Measurements from ENCODE around the gene ISG20L2.

The ISG20L2 gene

GRCh38 chr1:156752843-156753482 lies 24.4 kb upstream of the ISG20L2 start:
- peak; percentile 80 for DNase-seq

- peak; percentile 99 for DNase-seq
Measured at GRCh38 chr1:156751757-156752481, 23.4 kb upstream of the ISG20L2 start.

GRCh38 chr1:156751451-156751756 lies 22.8 kb upstream of the ISG20L2 start, which contains the start of gene HDGF:
TSS of gene HDGF (minus strand) at chr1:156751675. CDS start at chr1:156751429, 246 bp downstream.
- no peak for DNase-seq

- peak; percentile 62 for DNase-seq
Measured at GRCh38 chr1:156750711-156751450, 22.3 kb upstream of the ISG20L2 start.

GRCh38 chr1:156750191-156750672 lies 21.7 kb upstream of the ISG20L2 start:
- DNase-seq, result peak; percentile 74

GRCh38 chr1:156749419-156750118 lies 21.0 kb upstream of the ISG20L2 start:
- peak; percentile 76 for DNase-seq

- DNase-seq, result peak; percentile 85
Measured at GRCh38 chr1:156748670-156749418, 20.3 kb upstream of the ISG20L2 start.

- DNase-seq, result no peak
Measured at GRCh38 chr1:156747742-156748669, 19.4 kb upstream of the ISG20L2 start.

- peak; percentile 83 for DNase-seq
Measured at GRCh38 chr1:156746728-156747631, 18.4 kb upstream of the ISG20L2 start.

- no peak for DNase-seq
Measured at GRCh38 chr1:156746406-156746727, 17.8 kb upstream of the ISG20L2 start.

GRCh38 chr1:156745881-156746280 lies 17.3 kb upstream of the ISG20L2 start:
- DNase-seq, result no peak

- peak; percentile 56 for DNase-seq
Measured at GRCh38 chr1:156744786-156745419, 16.3 kb upstream of the ISG20L2 start.

DNA sequence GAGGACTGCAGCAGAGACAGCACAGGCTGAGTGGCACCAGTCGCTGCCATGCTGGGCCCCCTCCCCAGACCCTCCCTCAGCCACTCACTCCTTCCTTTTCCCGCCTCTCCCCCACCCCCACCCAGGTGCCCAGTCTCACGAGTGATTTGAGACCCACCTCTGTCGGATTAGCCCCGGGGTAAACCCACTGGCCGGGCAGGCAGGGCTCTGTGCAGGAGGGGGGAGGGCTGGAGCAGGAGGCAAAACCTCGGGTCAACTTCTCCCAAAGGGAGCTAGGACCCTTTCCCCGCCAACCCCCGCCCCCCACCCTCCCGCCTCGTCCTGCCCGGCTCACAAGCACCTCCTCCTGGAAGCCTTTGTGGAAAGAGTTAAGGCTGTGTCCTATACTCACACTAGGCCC lies 15.8 kb upstream of the ISG20L2 start:
- DNase-seq, result no peak

- DNase-seq, result no peak
Measured at GRCh38 chr1:156743367-156744302, 15.1 kb upstream of the ISG20L2 start.

GRCh38 chr1:156742801-156743200 lies 14.2 kb upstream of the ISG20L2 start:
- DNase-seq, result no peak

DNA sequence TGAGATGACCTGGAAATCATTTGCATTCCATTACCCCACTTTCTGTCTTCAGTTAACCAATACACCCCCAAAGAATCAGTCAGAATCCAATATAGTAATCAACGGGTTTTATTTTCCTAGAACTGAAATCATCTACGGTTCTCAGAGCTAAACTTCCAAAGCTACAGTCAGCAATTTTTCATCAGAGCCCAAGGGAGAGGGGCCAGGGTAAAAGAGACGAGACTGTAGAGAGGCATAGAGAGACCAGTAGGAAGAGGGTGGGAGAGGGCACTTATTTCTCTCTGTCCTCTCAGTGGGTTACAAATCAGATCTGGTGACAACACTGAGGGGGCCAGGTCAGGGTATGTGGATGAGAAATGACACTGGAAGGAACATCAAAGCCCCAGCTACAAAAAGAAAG lies 13.5 kb upstream of the ISG20L2 start:
- DNase-seq, result no peak

DNA sequence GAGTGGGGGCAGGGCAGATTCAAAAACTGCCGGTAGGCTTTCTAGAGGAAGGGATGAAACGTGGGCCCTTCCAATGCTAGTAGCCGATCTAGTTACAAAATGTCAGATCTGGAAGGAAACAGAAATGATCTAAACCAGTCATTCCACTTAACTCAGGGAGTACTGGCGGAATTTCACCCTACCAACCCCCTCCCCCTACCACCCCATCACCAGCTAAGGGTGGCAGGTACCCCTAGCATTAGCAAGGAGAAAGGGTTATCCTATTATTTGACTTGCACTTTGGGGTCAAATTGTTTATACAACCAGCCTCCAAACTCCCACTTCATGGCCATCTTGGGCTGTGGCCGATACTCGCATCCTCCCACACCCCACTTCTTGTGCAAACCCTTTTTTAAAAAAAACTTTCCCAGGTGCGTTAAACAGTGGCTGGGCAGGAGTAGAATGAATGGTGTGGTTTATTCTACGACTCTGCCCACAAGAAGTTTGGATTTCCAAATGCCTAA lies 13.0 kb upstream of the ISG20L2 start:
- no peak for DNase-seq

DNA sequence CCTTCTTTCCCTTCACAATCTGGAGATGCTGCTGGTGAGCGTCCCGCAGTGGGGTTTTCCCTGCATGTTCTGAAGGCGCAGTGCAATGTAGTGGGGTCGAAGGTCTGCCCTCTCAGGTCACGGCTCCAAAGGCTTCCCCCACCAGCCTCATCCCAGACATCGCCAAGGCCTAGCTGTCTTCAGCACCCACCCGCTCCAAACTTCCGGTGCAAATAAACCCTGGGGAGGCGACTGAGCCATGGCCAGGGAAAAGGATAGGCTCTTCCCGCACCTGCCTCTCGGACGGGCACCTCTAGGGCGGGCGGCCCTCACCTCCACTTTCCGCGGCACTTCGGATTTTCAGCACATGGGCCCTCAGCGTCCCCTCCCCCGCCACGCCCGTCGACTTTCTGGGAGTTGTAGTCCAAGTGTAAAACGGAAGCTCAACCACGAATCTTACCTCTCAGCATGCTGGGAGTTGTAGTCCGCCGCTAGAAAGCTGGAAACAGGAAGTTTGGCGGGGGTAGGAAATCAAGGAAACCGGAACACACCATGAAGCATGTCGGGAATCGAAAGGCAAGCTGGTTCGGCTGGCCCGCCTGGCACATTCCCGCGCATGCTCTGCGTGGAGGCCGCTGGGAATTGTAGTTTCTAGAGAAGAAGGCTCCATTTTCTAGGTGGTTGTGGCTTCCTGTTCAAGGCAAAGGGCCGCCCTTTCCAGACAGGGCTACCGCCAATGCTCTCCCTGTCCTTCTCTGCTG lies 12.3 kb upstream of the ISG20L2 start, which contains the start of gene MRPL24:
MRPL24 (minus strand) TSS at position 348 of the 740 bp plus-strand sequence. CDS start 2,384 bp downstream, outside the sequence.
- peak; percentile 100 for DNase-seq
